Measurements from ENCODE around the gene FBXL19. TPM values are rescaled to one million over a fixed set of nuclear protein-coding genes. Genes with fewer than 3 reads are reported as not detected.

Gene FBXL19
- total RNA-seq, 1 experiment from 2014 or later: 84.3 TPM

GRCh38 chr16:30948667-30949649, 25.6 kb downstream of the FBXL19 start, which contains the start of gene ORAI3 (continued):
- TF ChIP-seq CBFB (CRISPR knock-in tag; IDR thresholded peaks at IDR 0.05; ENCODE audit: low read depth) (no peak), ATF1 (CRISPR knock-in tag; IDR thresholded peaks at IDR 0.05) (0 out of 2 replicates have a peak, but pooled peaks have one; percentile 16), MYBL2 (CRISPR knock-in tag; IDR thresholded peaks at IDR 0.05) (no peak), EMX1 (CRISPR knock-in tag; IDR thresholded peaks at IDR 0.05) (peak; percentile 79; the same call in 1 of the 2 replicates), NR2C2 (CRISPR knock-in tag; IDR thresholded peaks at IDR 0.05) (no peak), ATF6 (CRISPR knock-in tag; IDR thresholded peaks at IDR 0.05) (no peak), ZBTB21 (CRISPR knock-in tag; IDR thresholded peaks at IDR 0.05; ENCODE audit: borderline replicate concordance) (0 out of 2 replicates have a peak, but pooled peaks have one; percentile 63), OVOL2 (CRISPR knock-in tag; IDR thresholded peaks at IDR 0.05; ENCODE audit: borderline replicate concordance) (no peak), PRRX2 (CRISPR knock-in tag; IDR thresholded peaks at IDR 0.05) (peak; percentile 40; the same call in 1 of the 2 replicates), USF2 (CRISPR knock-in tag; IDR thresholded peaks at IDR 0.05) (peak; percentile 60), CREB1 (CRISPR knock-in tag; IDR thresholded peaks at IDR 0.05) (no peak), ATF2 (CRISPR knock-in tag; IDR thresholded peaks at IDR 0.05; ENCODE audit: borderline replicate concordance, low read depth) (no peak), PRDM15 (CRISPR knock-in tag; IDR thresholded peaks at IDR 0.05) (no peak), RORB (CRISPR knock-in tag; IDR thresholded peaks at IDR 0.05) (no peak), SP1 (CRISPR knock-in tag; conservative IDR thresholded peaks at IDR 0.05) (0 out of 2 replicates have a peak, but pooled peaks have one; percentile 23), AFF4 (CRISPR knock-in tag; IDR thresholded peaks at IDR 0.05; ENCODE audit: borderline replicate concordance) (no peak), ZNF396 (CRISPR knock-in tag; IDR thresholded peaks at IDR 0.05; ENCODE audit: borderline replicate concordance) (no peak), ZNF425 (CRISPR knock-in tag; conservative IDR thresholded peaks at IDR 0.05) (no peak), ZNF121 (CRISPR knock-in tag; IDR thresholded peaks at IDR 0.05) (no peak), KAT7 (CRISPR knock-in tag; IDR thresholded peaks at IDR 0.05; ENCODE audit: borderline replicate concordance) (no peak; the same call in 1 of the 2 replicates), E2F4 (CRISPR knock-in tag; IDR thresholded peaks at IDR 0.05; ENCODE audit: borderline replicate concordance, low read depth) (no peak), GABPB1 (CRISPR knock-in tag; IDR thresholded peaks at IDR 0.05) (no peak; the same call in none of the 2 replicates)

Data from WTC11 (cell line).